ENCODE measurements around the gene NPAS3.
A peak's percentile ranks its signal among the peaks of the same experiment; 100 is the strongest.

NPAS3 gene

DNA sequence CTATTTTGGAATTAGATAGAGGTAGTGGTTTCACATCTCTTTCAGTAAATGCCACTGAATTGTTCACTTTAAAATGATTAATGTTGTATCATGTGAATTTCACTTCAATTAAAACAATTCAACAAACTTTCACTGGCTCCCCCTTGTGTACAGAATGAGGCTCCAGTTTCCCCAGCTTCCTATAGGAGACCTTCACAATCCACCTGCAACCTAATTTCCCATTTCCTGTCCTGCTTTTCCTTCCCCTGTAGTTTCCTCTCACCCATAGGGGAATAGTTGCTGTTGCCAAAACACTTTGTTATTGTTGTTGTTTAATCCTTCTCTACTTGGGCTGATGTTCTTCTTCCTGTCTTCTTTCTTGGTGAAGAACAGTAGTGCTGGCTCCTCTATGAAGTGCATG lies 59.8 kb downstream of the NPAS3 start:
- no peaks in the 10 kb centered on the region for H3K4me1 ChIP-seq (ENCODE audit: control insufficient read depth, insufficient read depth, low read length)
- H3K27ac ChIP-seq (ENCODE audit: extremely low read depth, low read depth, low read length) = no peak overlapping the region
- CTCF ChIA-PET = interaction anchor here (0.7 kb wide), 1 partner anchor 410 kb away, joined by 3 read pairs; no protein-coding TSS in a partner anchor
- no peaks in the 10 kb centered on the region for H3K9me3 ChIP-seq (ENCODE audit: control insufficient read depth, insufficient read depth, low read depth, low read length)
- no peak overlapping the region for H3K4me3 ChIP-seq (ENCODE audit: low read depth, low read length)
- H3K36me3 ChIP-seq (ENCODE audit: control insufficient read depth in 2 of 2, insufficient read depth in 1 of 2, low read length in 2 of 2) = no peaks in the 10 kb centered on the region
- POLR2A ChIA-PET = no interaction called here
- TF ChIP-seq, protein P1, sequence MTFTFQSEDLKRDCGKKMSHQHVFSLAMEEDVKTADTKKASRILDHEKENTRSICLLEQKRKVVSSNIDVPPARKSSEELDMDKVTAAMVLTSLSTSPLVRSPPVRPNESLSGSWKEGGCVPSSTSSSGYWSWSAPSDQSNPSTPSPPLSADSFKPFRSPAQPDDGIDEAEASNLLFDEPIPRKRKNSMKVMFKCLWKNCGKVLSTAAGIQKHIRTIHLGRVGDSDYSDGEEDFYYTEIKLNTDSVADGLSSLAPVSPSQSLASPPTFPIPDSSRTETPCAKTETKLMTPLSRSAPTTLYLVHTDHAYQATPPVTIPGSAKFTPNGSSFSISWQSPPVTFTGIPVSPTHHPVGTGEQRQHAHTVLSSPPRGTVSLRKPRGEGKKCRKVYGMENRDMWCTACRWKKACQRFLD (tag by site-specific recombination; IDR thresholded peaks at IDR 0.05) = no peak
- TF ChIP-seq ZNF311 (tag by site-specific recombination; IDR thresholded peaks at IDR 0.05; ENCODE audit: borderline replicate concordance) (no peak), ZNF830 (tag by site-specific recombination; IDR thresholded peaks at IDR 0.05; ENCODE audit: low read depth) (no peak), ZNF624 (tag by site-specific recombination; IDR thresholded peaks at IDR 0.05) (no peak), TRIM28 (IDR thresholded peaks at IDR 0.05; ENCODE audit: borderline replicate concordance, low read length) (no peak), ZNF561 (tag by site-specific recombination; IDR thresholded peaks at IDR 0.05; ENCODE audit: borderline replicate concordance) (no peak), ZNF610 (tag by site-specific recombination; IDR thresholded peaks at IDR 0.05; ENCODE audit: borderline replicate concordance) (no peak)
- TF ChIP-seq, protein P2, sequence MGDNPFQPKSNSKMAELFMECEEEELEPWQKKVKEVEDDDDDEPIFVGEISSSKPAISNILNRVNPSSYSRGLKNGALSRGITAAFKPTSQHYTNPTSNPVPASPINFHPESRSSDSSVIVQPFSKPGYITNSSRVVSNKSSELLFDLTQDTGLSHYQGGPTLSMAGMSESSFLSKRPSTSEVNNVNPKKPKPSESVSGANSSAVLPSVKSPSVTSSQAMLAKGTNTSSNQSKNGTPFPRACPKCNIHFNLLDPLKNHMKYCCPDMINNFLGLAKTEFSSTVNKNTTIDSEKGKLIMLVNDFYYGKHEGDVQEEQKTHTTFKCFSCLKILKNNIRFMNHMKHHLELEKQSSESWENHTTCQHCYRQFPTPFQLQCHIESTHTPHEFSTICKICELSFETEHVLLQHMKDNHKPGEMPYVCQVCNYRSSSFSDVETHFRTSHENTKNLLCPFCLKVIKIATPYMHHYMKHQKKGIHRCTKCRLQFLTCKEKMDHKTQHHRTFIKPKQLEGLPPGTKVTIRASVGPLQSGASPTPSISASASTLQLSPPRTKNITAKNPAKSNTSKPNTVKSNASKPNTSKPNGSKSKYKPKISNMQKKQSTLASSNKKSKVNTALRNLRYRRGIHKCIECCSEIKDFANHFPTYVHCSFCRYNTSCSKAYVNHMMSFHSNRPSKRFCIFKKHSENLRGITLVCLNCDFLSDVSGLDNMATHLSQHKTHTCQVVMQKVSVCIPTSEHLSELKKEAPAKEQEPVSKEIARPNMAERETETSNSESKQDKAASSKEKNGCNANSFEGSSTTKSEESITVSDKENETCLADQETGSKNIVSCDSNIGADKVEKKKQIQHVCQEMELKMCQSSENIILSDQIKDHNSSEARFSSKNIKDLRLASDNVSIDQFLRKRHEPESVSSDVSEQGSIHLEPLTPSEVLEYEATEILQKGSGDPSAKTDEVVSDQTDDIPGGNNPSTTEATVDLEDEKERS (tag by site-specific recombination; IDR thresholded peaks at IDR 0.05) = no peak

DNA sequence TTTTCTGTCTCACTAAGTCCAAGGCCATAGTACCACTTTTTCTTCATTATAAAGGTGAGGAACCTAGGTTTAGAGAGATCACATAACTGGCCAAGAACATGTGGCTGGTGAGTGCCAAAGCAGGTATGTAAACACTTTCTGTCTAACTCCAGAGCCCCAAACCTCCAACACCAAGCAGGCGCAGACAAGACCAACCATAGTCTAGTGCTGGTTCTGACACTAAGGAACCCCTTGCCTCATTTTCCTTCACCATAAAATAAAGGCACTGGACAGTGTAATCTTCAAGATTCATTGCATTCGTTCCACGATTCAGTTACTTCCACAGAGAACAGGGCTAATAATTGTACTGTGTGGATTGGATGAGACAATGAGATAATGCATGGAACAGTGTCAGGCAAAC lies 71.0 kb downstream of the NPAS3 start:
- POLR2A ChIA-PET = no interaction called here
- Histone ChIP-seq H3K36me3 (ENCODE audit: control insufficient read depth in 2 of 2, insufficient read depth in 1 of 2, low read length in 2 of 2) (no peaks in the 10 kb centered on the region), H3K27ac (ENCODE audit: extremely low read depth, low read depth, low read length) (no peak overlapping the region), H3K4me3 (ENCODE audit: low read depth, low read length) (no peak overlapping the region), H3K4me1 (ENCODE audit: control insufficient read depth, insufficient read depth, low read length) (no peaks in the 10 kb centered on the region), H3K9me3 (ENCODE audit: control insufficient read depth, insufficient read depth, low read depth, low read length) (no peaks in the 10 kb centered on the region)
- TF ChIP-seq, protein P3, sequence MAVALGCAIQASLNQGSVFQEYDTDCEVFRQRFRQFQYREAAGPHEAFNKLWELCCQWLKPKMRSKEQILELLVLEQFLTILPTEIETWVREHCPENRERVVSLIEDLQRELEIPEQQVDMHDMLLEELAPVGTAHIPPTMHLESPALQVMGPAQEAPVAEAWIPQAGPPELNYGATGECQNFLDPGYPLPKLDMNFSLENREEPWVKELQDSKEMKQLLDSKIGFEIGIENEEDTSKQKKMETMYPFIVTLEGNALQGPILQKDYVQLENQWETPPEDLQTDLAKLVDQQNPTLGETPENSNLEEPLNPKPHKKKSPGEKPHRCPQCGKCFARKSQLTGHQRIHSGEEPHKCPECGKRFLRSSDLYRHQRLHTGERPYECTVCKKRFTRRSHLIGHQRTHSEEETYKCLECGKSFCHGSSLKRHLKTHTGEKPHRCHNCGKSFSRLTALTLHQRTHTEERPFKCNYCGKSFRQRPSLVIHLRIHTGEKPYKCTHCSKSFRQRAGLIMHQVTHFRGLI (tag by site-specific recombination; IDR thresholded peaks at IDR 0.05) = peak; percentile 94
- TF ChIP-seq ZNF239 (tag by site-specific recombination; IDR thresholded peaks at IDR 0.05) = no peak
- TF ChIP-seq, protein P4, sequence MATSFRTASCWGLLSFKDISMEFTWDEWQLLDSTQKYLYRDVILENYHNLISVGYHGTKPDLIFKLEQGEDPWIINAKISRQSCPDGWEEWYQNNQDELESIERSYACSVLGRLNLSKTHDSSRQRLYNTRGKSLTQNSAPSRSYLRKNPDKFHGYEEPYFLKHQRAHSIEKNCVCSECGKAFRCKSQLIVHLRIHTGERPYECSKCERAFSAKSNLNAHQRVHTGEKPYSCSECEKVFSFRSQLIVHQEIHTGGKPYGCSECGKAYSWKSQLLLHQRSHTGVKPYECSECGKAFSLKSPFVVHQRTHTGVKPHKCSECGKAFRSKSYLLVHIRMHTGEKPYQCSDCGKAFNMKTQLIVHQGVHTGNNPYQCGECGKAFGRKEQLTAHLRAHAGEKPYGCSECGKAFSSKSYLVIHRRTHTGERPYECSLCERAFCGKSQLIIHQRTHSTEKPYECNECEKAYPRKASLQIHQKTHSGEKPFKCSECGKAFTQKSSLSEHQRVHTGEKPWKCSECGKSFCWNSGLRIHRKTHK (tag by site-specific recombination; IDR thresholded peaks at IDR 0.05) = no peak
- CTCF ChIA-PET = no interaction called here

DNA sequence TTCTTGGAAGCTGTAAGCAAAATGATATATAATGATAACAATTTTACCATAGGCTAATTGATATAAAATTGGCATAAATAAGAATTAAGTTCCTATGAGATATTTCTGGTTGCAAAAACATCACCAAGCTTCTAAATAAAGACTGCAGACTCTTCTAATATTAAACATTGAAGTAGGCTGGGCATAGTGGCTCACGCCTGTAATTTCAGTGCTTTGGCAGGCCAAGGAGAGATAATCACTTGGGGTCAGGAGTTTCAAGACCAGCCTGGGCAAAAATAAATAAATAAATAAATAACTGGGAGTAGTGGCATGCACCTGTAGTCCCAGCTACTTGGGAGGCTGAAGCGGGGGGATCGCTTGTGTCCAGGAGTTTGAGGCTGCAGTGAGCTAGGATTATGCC lies 71.8 kb downstream of the NPAS3 start:
- TF ChIP-seq SP2 (tag by site-specific recombination; IDR thresholded peaks at IDR 0.05) = no peak
- H3K4me1 ChIP-seq (ENCODE audit: control insufficient read depth, insufficient read depth, low read length) = no peaks in the 10 kb centered on the region
- H3K4me3 ChIP-seq (ENCODE audit: low read depth, low read length) = no peak overlapping the region
- ChIA-PET POLR2A (no interaction called here), CTCF (interaction anchor here (0.9 kb wide), 1 partner anchor 96 kb away, joined by 3 read pairs; no protein-coding TSS in a partner anchor)
- H3K27ac ChIP-seq (ENCODE audit: extremely low read depth, low read depth, low read length) = no peak overlapping the region
- no peaks in the 10 kb centered on the region for H3K9me3 ChIP-seq (ENCODE audit: control insufficient read depth, insufficient read depth, low read depth, low read length)
- no peaks in the 10 kb centered on the region for H3K36me3 ChIP-seq (ENCODE audit: control insufficient read depth in 2 of 2, insufficient read depth in 1 of 2, low read length in 2 of 2)
